ENCODE data around the gene BST2. TPM values are rescaled to one million over a fixed set of nuclear protein-coding genes. Genes with fewer than 3 reads are reported as not detected.

Gene BST2
- total and polyA plus RNA-seq, 2 of the 8 experiments (the other 6 are each of a cell fraction or from before 2014, with no cell fraction given), result 18.1 to 72.8 TPM

DNA sequence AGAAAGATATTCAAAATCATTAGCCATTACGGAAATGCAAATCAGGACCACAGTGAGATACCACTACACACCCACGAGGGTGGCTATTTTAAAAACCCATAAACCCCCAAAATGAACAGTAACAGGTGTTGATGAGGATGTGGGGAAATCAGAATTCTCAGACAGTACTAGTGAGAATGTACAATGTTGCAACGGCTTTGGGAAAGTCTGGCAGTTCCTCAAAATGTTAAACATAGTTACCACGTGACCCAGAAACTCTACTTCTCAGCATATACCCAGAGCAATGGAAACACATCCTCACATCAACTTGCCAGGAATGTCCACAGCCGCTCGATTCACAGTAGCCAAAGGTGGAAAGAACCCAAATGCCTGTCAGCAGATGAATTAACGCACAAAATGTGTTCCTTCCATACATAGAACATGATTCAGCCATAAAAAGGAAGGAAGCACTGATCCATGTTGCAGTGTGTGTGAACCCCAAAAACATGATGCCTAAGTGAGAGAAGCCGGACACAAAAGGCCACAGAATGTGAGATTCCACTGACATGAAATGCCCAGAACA lies 35.3 kb downstream of the BST2 start:
- Histone ChIP-seq H2AFZ (ENCODE audit: low read length) (peak overlapping the region; percentile 12; the same call in 1 of the 2 replicates), H3K23me2 (ENCODE audit: low read depth, low read length) (no peaks in the 10 kb centered on the region), H2BK15ac (ENCODE audit: low read length) (no peak overlapping the region), H3K4me2 (ENCODE audit: insufficient read depth in 1 of 2, low read depth in 2 of 2, low read length in 2 of 2) (no peak overlapping the region), H2BK120ac (replicated peaks; ENCODE audit: low read depth, low read length) (no peak overlapping the region), H3K14ac (ENCODE audit: insufficient read length) (no peak overlapping the region), H3K36me3 (ENCODE audit: control insufficient read depth in 2 of 4, insufficient read depth in 4 of 4, low read length in 3 of 4) (no peaks in the 10 kb centered on the region), H3K27ac (ENCODE audit: low read depth, low read length) (no peak overlapping the region), H2BK5ac (ENCODE audit: low read depth, low read length) (no peak overlapping the region), H4K8ac (ENCODE audit: extremely low read depth, insufficient read depth, low read length) (no peak overlapping the region), H2BK20ac (ENCODE audit: low read length) (0 out of 2 replicates have a peak overlapping the region, but pooled peaks have one; percentile 72), H3K23ac (ENCODE audit: insufficient read length) (no peak overlapping the region), H2BK12ac (ENCODE audit: low read depth, low read length) (no peak overlapping the region), H3K18ac (ENCODE audit: extremely low read depth, low read length) (peak overlapping the region; percentile 60; the same call in 1 of the 2 replicates), H4K5ac (ENCODE audit: insufficient read length, low read depth, low read length) (no peak overlapping the region), H2AK5ac (ENCODE audit: low read depth, low read length) (no peak overlapping the region), H3K79me1 (ENCODE audit: low read depth, low read length) (no peaks in the 10 kb centered on the region), H3K79me2 (ENCODE audit: control insufficient read depth in 1 of 2, insufficient read depth in 2 of 2, low read length in 2 of 2) (no peaks in the 10 kb centered on the region), H3K4me1 (replicated peaks in 1 of 4; ENCODE audit: control insufficient read depth in 3 of 4, insufficient read depth in 4 of 4, low read length in 3 of 4) (no peaks in the 10 kb centered on the region), H3K56ac (replicated peaks; ENCODE audit: insufficient read length, low read depth, low read length) (no peak overlapping the region), H4K91ac (replicated peaks; ENCODE audit: insufficient read length, low read length) (no peak overlapping the region), H3K9me3 (ENCODE audit: insufficient read depth in 2 of 2, low read depth in 1 of 2, low read length in 1 of 2) (no peaks in the 10 kb centered on the region), H4K20me1 (replicated peaks in 1 of 2; ENCODE audit: control insufficient read depth in 1 of 2, insufficient read depth in 2 of 2, low read length in 2 of 2) (no peaks in the 10 kb centered on the region), H3K27me3 (replicated peaks in 1 of 4; ENCODE audit: control insufficient read depth in 3 of 4, extremely low read depth in 1 of 4, insufficient read depth in 3 of 4, low read length in 3 of 4) (no peaks in the 10 kb centered on the region), H3K4ac (replicated peaks; ENCODE audit: insufficient read length, low read depth, low read length) (no peak overlapping the region), H3K4me3 (ENCODE audit: extremely low read depth in 1 of 4, insufficient read depth in 2 of 4, low read depth in 3 of 4, low read length in 4 of 4) (no peak overlapping the region), H3K9ac (replicated peaks in 1 of 4; ENCODE audit: extremely low read depth in 1 of 4, low read depth in 3 of 4, low read length in 3 of 4) (no peak overlapping the region)
- no peak for DNase-seq (ENCODE audit: low read depth in 1 of 2, low spot score in 2 of 2)
- WGBS, 2 experiments (ENCODE audit: extremely low coverage in 1 of 2, insufficient coverage in 1 of 2, insufficient read length in 1 of 2, insufficient replicate concordance in 2 of 2, low coverage in 1 of 2, low lambda C conversion rate in 2 of 2, missing lambda C conversion rate in 1 of 2), result 79% methylated on average over 8 of the region's 8 CpGs; no CpG with 5 or more reads in 1 of the 2 experiments
- ChIA-PET POLR2A (ENCODE audit: partially characterized antibody) (no interaction called here), CTCF (ENCODE audit: partially characterized antibody) (interaction anchor here (0.7 kb wide), 1 partner anchor 593 kb away, joined by 3 read pairs; no protein-coding TSS in a partner anchor)
- FAIRE-seq, result no peak
- TF ChIP-seq YY1 (IDR thresholded peaks at IDR 0.05; ENCODE audit: low read depth, low read length), result no peak
- no peak for TF ChIP-seq FOSL1 (IDR thresholded peaks at IDR 0.05; ENCODE audit: insufficient read depth, low read depth, low read length)
- TF ChIP-seq PHF8 (conservative IDR thresholded peaks at IDR 0.05; ENCODE audit: low read depth, low read length), result no peak
- TF ChIP-seq BCL11A (IDR thresholded peaks at IDR 0.05; ENCODE audit: low read depth in 2 of 2, low read length in 2 of 2), result no peak
- TF ChIP-seq EP300 (IDR thresholded peaks at IDR 0.05; ENCODE audit: borderline replicate concordance in 1 of 2, low read depth in 2 of 2, low read length in 2 of 2), result no peak
- TF ChIP-seq HDAC6 (IDR thresholded peaks at IDR 0.05; ENCODE audit: low read depth, low read length), result no peak
- no peak for TF ChIP-seq KDM4A (IDR thresholded peaks at IDR 0.05; ENCODE audit: low read depth, low read length, severe bottlenecking)
- no peak for TF ChIP-seq CBX8 (IDR thresholded peaks at IDR 0.05; ENCODE audit: borderline replicate concordance, low read depth, low read length)
- no peak for TF ChIP-seq SAP30 (IDR thresholded peaks at IDR 0.05; ENCODE audit: insufficient read depth, insufficient replicate concordance, low read length)
- TF ChIP-seq CEBPB (IDR thresholded peaks at IDR 0.05; ENCODE audit: low read depth, low read length), result no peak
- TF ChIP-seq GTF2F1 (IDR thresholded peaks at IDR 0.05; ENCODE audit: borderline replicate concordance, low read depth, low read length), result no peak
- TF ChIP-seq, protein P1, sequence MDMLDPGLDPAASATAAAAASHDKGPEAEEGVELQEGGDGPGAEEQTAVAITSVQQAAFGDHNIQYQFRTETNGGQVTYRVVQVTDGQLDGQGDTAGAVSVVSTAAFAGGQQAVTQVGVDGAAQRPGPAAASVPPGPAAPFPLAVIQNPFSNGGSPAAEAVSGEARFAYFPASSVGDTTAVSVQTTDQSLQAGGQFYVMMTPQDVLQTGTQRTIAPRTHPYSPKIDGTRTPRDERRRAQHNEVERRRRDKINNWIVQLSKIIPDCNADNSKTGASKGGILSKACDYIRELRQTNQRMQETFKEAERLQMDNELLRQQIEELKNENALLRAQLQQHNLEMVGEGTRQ (IDR thresholded peaks at IDR 0.05; ENCODE audit: low read length), result no peak

Measured in H1 (cell line).